Caco-2 (cell line): Measurements from ENCODE around the gene SLC3A2. TPM values are rescaled to one million over a fixed set of nuclear protein-coding genes. Genes with fewer than 3 reads are reported as not detected.
A peak's percentile ranks its signal among the peaks of the same experiment; 100 is the strongest.

ENCODE experiments used
- BruUV-seq: library from RNA; stranded (reverse); fragments of 400-500 nt; replicated peaks from 2 replicates; lab custom pipeline; 2021; lab: Mats Ljungman, UMichigan
- CTCF ChIA-PET: fragments of 300-600 bp; sonication (Branson Sonifier 250); formaldehyde crosslinking; loops from one replicate; lab custom pipeline; 2022; ENCODE audit warnings: antibody characterized with exemption; lab: Charles Lee
- POLR2A ChIA-PET: fragments of 300-600 bp; sonication (Branson Sonifier 250); formaldehyde crosslinking; loops from one replicate; lab custom pipeline; 2022; ENCODE audit warnings: antibody characterized with exemption; lab: Charles Lee
- DNase-seq, 2 experiments: peaks; one replicate each; pipeline versions ENCODE4 v3.0.0 to v3.0.0-alpha.2; 2020 to 2022
- H3K27me3 ChIP-seq: replicated peaks from 2 replicates; pipeline ENCODE4 v1.6.0; 2011; ENCODE audit warnings: low read length; ENCODE audit not compliant: control insufficient read depth, insufficient read depth
- H3K36me3 ChIP-seq: 2 replicates; pipeline ENCODE4 v1.5.1; 2011; ENCODE audit warnings: low read length; ENCODE audit not compliant: control insufficient read depth, insufficient read depth
- H3K4me1 ChIP-seq: fragments of 250-450 bp; sonication (Bioruptor Pico); 2 replicates; pipeline ENCODE4 v1.5.1; 2020; ENCODE audit warnings: mild to moderate bottlenecking
- H3K4me3 ChIP-seq: 2 replicates; pipeline ENCODE4 v1.5.1; 2011; ENCODE audit warnings: low read depth, mild to moderate bottlenecking, control low read depth, low read length
- H3K9me3 ChIP-seq: fragments of 250-450 bp; sonication (Bioruptor Pico); 2 replicates; pipeline ENCODE4 v1.5.1; 2020; ENCODE audit warnings: mild to moderate bottlenecking, moderate library complexity
- H3K27ac Mint-ChIP-seq: one replicate; pipeline ENCODE4 v1.8.0; 2022; ENCODE audit warnings: mixed read lengths; ENCODE audit not compliant: unreplicated experiment
- H3K27me3 Mint-ChIP-seq: one replicate; pipeline ENCODE4 v1.8.0; 2022; ENCODE audit warnings: mixed read lengths; ENCODE audit not compliant: insufficient read depth, unreplicated experiment
- H3K36me3 Mint-ChIP-seq: one replicate; pipeline ENCODE4 v1.8.0; 2022; ENCODE audit warnings: mild to moderate bottlenecking, mixed read lengths; ENCODE audit not compliant: insufficient read depth, unreplicated experiment
- H3K4me1 Mint-ChIP-seq: one replicate; pipeline ENCODE4 v1.8.0; 2022; ENCODE audit warnings: low read depth, mixed read lengths; ENCODE audit not compliant: unreplicated experiment
- H3K4me3 Mint-ChIP-seq: one replicate; pipeline ENCODE4 v1.8.0; 2022; ENCODE audit warnings: mild to moderate bottlenecking, moderate library complexity, mixed read lengths; ENCODE audit not compliant: unreplicated experiment
- H3K9me3 Mint-ChIP-seq: one replicate; pipeline ENCODE4 v1.8.0; 2022; ENCODE audit warnings: mixed read lengths; ENCODE audit not compliant: unreplicated experiment
- CTCF ChIP-seq, 2 experiments: fragments of 200-600 bp in 1 of 2; IDR thresholded peaks; 1 replicate in 1 of 2; 2 replicates in 1 of 2; pipeline versions ENCODE4 v1.5.1 to v1.8.0; 2011 to 2022; ENCODE audit warnings: antibody characterized with exemption in 1 of 2, control low read depth in 1 of 2, inconsistent platforms in 1 of 2, low read depth in 1 of 2, low read length in 1 of 2, mild to moderate bottlenecking in 1 of 2, moderate library complexity in 1 of 2; ENCODE audit not compliant: insufficient read depth in 1 of 2, severe bottlenecking in 1 of 2, unreplicated experiment in 1 of 2
- intact Hi-C: fragments of 100-400 bp; cut with micrococcal nuclease; formaldehyde crosslinking; loops from one replicate; pipeline ENCODE4 v1.10.0; 2022; ENCODE audit not compliant: unreplicated experiment
- total RNA-seq: library from RNA; stranded (reverse); gene quantifications from 2 replicates; pipeline ENCODE4 v1.2.3, GENCODE V29; 2022

The SLC3A2 gene
- total RNA-seq, 1 experiment from 2014 or later, result 879 TPM

- Mint-ChIP-seq H3K9me3 (no peaks in the 10 kb centered on the region), H3K27ac (no peak overlapping the region), H3K36me3 (no peaks in the 10 kb centered on the region), H3K4me3 (no peak overlapping the region), H3K4me1 (peaks cover 10% of the 10 kb centered on the region), H3K27me3 (no peaks in the 10 kb centered on the region)
- POLR2A ChIA-PET, result no interaction called here
- TF ChIP-seq CTCF (IDR thresholded peaks at IDR 0.05; ENCODE audit: insufficient read depth in 1 of 2, low read depth in 1 of 2, low read length in 1 of 2, severe bottlenecking in 1 of 2, unreplicated experiment in 1 of 2), result no peak
- intact Hi-C loops, result no loop called here
- Histone ChIP-seq H3K36me3 (no peaks in the 10 kb centered on the region), H3K9me3 (no peaks in the 10 kb centered on the region), H3K27me3 (no peaks in the 10 kb centered on the region), H3K4me3 (no peak overlapping the region), H3K4me1 (peaks cover 8% of the 10 kb centered on the region)
- peak in 1 of 2 experiments; percentile 56 for DNase-seq
- BruUV-seq, result no TSS peak
- CTCF ChIA-PET, result no interaction called here
Observed at GRCh38 chr11:62925308-62925707, 44.6 kb downstream of the SLC3A2 start.

- Mint-ChIP-seq H3K9me3 (no peaks in the 10 kb centered on the region), H3K27me3 (no peaks in the 10 kb centered on the region), H3K4me1 (peaks cover 10% of the 10 kb centered on the region), H3K27ac (no peak overlapping the region), H3K4me3 (no peak overlapping the region), H3K36me3 (no peaks in the 10 kb centered on the region)
- no peak overlapping the region for H3K4me3 ChIP-seq
- intact Hi-C loops, result no loop called here
- peaks cover 14% of the 10 kb centered on the region for H3K4me1 ChIP-seq
- no peaks in the 10 kb centered on the region for H3K9me3 ChIP-seq
- no peaks in the 10 kb centered on the region for H3K27me3 ChIP-seq
- POLR2A ChIA-PET, result no interaction called here
- no TSS peak for BruUV-seq
- H3K36me3 ChIP-seq, result no peaks in the 10 kb centered on the region
- no peak for TF ChIP-seq CTCF (IDR thresholded peaks at IDR 0.05; ENCODE audit: insufficient read depth in 1 of 2, low read depth in 1 of 2, low read length in 1 of 2, severe bottlenecking in 1 of 2, unreplicated experiment in 1 of 2)
- CTCF ChIA-PET, result no interaction called here
- no peak for DNase-seq
Observed at GRCh38 chr11:62925745-62926679, 45.3 kb downstream of the SLC3A2 start.

- Mint-ChIP-seq H3K9me3 (no peaks in the 10 kb centered on the region), H3K27ac (no peak overlapping the region), H3K4me3 (no peak overlapping the region), H3K4me1 (peaks cover 15% of the 10 kb centered on the region), H3K27me3 (no peaks in the 10 kb centered on the region), H3K36me3 (no peaks in the 10 kb centered on the region)
- Histone ChIP-seq H3K9me3 (no peaks in the 10 kb centered on the region), H3K36me3 (no peaks in the 10 kb centered on the region), H3K4me1 (peaks cover 22% of the 10 kb centered on the region), H3K4me3 (no peak overlapping the region), H3K27me3 (no peaks in the 10 kb centered on the region)
- TF ChIP-seq CTCF (IDR thresholded peaks at IDR 0.05; ENCODE audit: insufficient read depth in 1 of 2, low read depth in 1 of 2, low read length in 1 of 2, severe bottlenecking in 1 of 2, unreplicated experiment in 1 of 2), result no peak
- ChIA-PET CTCF (no interaction called here), POLR2A (no interaction called here)
- intact Hi-C loops, result no loop called here
- DNase-seq, result no peak
- no TSS peak for BruUV-seq
Observed at GRCh38 chr11:62926680-62927455, 46.2 kb downstream of the SLC3A2 start.
